ENCODE results near the gene SUSD1.

DNA sequence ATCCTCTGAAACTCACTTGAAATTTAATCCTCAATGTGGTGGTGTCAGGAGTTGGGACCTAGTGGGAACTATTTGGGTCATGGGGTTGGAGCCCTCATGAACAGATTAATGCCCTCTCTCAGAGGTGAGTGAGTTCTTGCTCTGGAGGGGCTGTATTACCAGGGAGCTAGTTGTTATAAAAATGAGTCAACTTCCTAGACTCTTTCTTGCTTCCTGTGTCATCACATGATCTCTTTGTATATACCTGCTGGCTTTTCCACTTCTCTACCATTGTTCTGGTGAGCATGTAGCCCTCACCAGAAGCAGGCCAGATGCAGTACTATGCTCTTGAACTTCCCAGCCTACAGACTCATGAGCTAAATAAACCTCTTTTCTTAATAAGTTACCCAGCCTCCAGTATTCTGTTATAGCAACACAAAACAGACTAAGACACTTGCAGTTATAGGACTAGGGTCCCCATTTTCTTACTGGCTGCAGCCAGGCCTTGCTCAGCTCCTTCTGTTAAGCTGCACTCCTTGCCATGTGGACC is 127.5 kb downstream of the SUSD1 start:
- TF ChIP-seq, protein P1, sequence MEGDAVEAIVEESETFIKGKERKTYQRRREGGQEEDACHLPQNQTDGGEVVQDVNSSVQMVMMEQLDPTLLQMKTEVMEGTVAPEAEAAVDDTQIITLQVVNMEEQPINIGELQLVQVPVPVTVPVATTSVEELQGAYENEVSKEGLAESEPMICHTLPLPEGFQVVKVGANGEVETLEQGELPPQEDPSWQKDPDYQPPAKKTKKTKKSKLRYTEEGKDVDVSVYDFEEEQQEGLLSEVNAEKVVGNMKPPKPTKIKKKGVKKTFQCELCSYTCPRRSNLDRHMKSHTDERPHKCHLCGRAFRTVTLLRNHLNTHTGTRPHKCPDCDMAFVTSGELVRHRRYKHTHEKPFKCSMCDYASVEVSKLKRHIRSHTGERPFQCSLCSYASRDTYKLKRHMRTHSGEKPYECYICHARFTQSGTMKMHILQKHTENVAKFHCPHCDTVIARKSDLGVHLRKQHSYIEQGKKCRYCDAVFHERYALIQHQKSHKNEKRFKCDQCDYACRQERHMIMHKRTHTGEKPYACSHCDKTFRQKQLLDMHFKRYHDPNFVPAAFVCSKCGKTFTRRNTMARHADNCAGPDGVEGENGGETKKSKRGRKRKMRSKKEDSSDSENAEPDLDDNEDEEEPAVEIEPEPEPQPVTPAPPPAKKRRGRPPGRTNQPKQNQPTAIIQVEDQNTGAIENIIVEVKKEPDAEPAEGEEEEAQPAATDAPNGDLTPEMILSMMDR (IDR thresholded peaks at IDR 0.05) = no peak
- no peak for TF ChIP-seq POLR2AphosphoS5 (IDR thresholded peaks at IDR 0.05)
- no peak for TF ChIP-seq POLR2A (IDR thresholded peaks at IDR 0.05)

All from transverse colon (tissue), 4 donors.